Psoas muscle (tissue), 8 donors: ENCODE data around the gene RFX2. TPM values are rescaled to one million over a fixed set of nuclear protein-coding genes. Genes with fewer than 3 reads are reported as not detected.

Source experiments
- ATAC-seq, 4 donors: fragments of 200-7000 bp; cut with Tn5 transposase; one replicate each; pipeline ENCODE4 v1.9.1; 2020; ENCODE audit warnings: moderate library complexity in 3 of 4, mild to moderate bottlenecking in 2 of 4
- DNase-seq, 2 donors: peaks; one replicate each; pipeline ENCODE4 v3.0.0-alpha.2; 2020
- H3K27ac ChIP-seq: fragments of 200-600 bp; one replicate; pipeline ENCODE4 v1.8.0; 2022
- H3K27me3 ChIP-seq, 3 donors: fragments of 200-600 bp in 1 of 3; one replicate each; pipeline versions ENCODE4 v1.6.1 to v1.8.0; 2013 to 2022; ENCODE audit warnings: low read length in 2 of 3, mild to moderate bottlenecking in 2 of 3, moderate library complexity in 1 of 3; ENCODE audit not compliant: insufficient read depth in 3 of 3
- H3K36me3 ChIP-seq, 2 donors: fragments of 200-600 bp in 1 of 2; one replicate each; pipeline versions ENCODE4 v1.6.1 to v1.8.0; 2013 to 2022; ENCODE audit warnings: low read depth in 1 of 2, mild to moderate bottlenecking in 1 of 2, moderate library complexity in 1 of 2; ENCODE audit not compliant: insufficient read depth in 1 of 2
- H3K4me1 ChIP-seq: fragments of 200-600 bp; one replicate; pipeline ENCODE4 v1.8.0; 2022
- H3K4me3 ChIP-seq: fragments of 200-600 bp; one replicate; pipeline ENCODE4 v1.8.0; 2022; ENCODE audit warnings: mild to moderate bottlenecking
- H3K9me3 ChIP-seq: fragments of 200-600 bp; one replicate; pipeline ENCODE4 v1.8.0; 2022
- WGBS, 3 donors: extraction: QIAGEN DNeasy Blood & Tissue Kit; methylation state at CpG; one replicate each; pipeline versions ENCODE4 v1.1.6 to v1.1.7; 2013; 5-methylcytosine and 5-hydroxymethylcytosine counted together
- intact Hi-C, 2 donors: fragments of 100-400 bp; cut with DNase I; formaldehyde crosslinking; loops; one replicate each; pipeline versions ENCODE4 v1.11.0 to v1.14.2; 2022
- polyA plus RNA-seq, 3 donors: library from polyadenylated mRNA; stranded (reverse); fragments of 200-250 nt; gene quantifications; one replicate each; pipeline ENCODE4 v1.2.3, GENCODE V29; 2013
- total RNA-seq, 4 donors: library from RNA; stranded (reverse); fragmentation: NEBNext Ultra II Directional in 2 of 4; extraction: Animal tissue kit (Norgen Biotek cat#: 25700) in 2 of 4; gene quantifications; one replicate each; pipeline versions ENCODE4 v1.2.1 to v1.2.4, GENCODE V29; 2021 to 2023
- TF ChIP-seq, protein P1 (sequence below): fragments of 200-600 bp; IDR thresholded peaks from one replicate; pipeline ENCODE4 v1.8.0; 2022; ENCODE audit warnings: antibody characterized with exemption
- donor health status: healthy with polysubstance abuse.
- donor health status: DM: no; HTN: no; CAD: no; lungs with moderate emphysema.
- donor health status: Bipolar disorder and iron deficiency.
- donor health status: healthy.
- donor health status: DM: yes; HTN: yes; CAD: no.
- donor health status: DM: no; HTN: no; CAD: no.
- donor health status: DM: no; HTN: no; CAD: no.
- donor health status: DM: yes; HTN: yes; CAD: no.

Gene RFX2
- total and polyA plus RNA-seq, 7 donors: 0.58 to 2.1 (median 1.0) TPM

DNA sequence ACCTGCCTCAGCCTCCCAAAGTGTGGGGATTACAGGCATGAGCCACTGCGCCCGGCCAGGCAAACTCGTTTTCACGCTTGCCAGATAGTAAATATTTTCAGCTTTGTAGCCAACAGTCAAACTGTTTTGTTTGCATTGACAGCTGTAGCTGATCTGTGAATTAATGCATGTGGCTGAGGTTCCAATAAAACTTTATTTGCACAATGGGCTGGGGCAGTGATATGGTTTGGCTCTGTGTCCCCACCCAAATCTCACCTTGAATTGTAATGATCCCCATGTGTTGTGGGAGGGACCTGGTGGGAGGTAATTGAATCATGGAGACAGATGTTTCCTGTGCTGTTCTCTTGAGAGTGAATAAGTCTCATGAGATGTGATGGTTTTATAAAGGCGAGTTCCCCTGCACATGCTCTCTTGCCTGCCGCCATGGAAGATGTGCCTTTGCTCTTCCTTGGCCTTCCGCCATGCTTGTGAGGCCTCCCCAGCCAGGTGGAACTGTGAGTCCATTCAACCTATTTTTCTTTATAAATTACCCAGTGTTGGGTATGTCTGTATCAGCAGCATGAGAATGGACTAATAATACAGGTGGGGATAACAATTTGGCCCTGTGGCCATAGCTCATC, 110.0 kb downstream of the RFX2 start:
- intact Hi-C loops: no loop called here
- WGBS, 3 donors: 90 to 94% (median 90%) methylated on average over 7 of the region's 7 CpGs

DNA sequence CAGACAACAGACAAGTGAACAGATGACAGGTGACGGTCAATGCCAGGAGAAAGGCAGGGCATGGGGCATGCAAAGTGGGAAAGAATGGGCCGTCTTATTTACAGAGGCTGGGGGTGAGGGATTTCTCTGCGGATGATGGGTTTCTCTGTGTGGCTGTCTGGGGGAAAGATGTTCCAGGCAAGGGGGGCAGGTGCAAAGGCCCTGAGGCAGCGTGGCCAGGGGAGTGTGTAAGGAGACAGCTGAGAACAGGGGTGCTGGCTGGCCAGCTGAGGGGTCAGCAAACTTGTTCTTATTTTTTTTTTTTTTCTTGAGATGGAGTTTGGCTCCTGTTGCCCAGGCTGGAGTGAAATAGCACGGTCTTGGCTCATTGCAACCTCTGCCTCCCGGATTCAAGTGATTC, 110.6 kb downstream of the RFX2 start:
- TF ChIP-seq, protein P1, sequence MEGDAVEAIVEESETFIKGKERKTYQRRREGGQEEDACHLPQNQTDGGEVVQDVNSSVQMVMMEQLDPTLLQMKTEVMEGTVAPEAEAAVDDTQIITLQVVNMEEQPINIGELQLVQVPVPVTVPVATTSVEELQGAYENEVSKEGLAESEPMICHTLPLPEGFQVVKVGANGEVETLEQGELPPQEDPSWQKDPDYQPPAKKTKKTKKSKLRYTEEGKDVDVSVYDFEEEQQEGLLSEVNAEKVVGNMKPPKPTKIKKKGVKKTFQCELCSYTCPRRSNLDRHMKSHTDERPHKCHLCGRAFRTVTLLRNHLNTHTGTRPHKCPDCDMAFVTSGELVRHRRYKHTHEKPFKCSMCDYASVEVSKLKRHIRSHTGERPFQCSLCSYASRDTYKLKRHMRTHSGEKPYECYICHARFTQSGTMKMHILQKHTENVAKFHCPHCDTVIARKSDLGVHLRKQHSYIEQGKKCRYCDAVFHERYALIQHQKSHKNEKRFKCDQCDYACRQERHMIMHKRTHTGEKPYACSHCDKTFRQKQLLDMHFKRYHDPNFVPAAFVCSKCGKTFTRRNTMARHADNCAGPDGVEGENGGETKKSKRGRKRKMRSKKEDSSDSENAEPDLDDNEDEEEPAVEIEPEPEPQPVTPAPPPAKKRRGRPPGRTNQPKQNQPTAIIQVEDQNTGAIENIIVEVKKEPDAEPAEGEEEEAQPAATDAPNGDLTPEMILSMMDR: no peak
- DNase-seq: no peak
- H3K4me3 ChIP-seq: no peak overlapping the region
- peaks cover 0 to under 1% (median 0%) of the 10 kb centered on the region in 3 donors for H3K27me3 ChIP-seq
- intact Hi-C loops: no loop called here
- no peak for ATAC-seq
- WGBS, 3 donors: 96 to 98% (median 97%) methylated on average over 6 of the region's 6 CpGs
- H3K4me1 ChIP-seq: no peaks in the 10 kb centered on the region
- H3K27ac ChIP-seq: no peak overlapping the region
- H3K9me3 ChIP-seq: no peaks in the 10 kb centered on the region
- no peaks in the 10 kb centered on the region for H3K36me3 ChIP-seq

More for the DNA sequence above, 110.0 kb downstream of the RFX2 start:
- TF ChIP-seq, protein P1: no peak
- Histone ChIP-seq H3K4me3 (no peak overlapping the region), H3K9me3 (no peaks in the 10 kb centered on the region), H3K27ac (no peak overlapping the region), H3K27me3 (no peaks in the 10 kb centered on the region), H3K36me3 (no peaks in the 10 kb centered on the region), H3K4me1 (no peaks in the 10 kb centered on the region)
- ATAC-seq: no peak
- no peak for DNase-seq

DNA sequence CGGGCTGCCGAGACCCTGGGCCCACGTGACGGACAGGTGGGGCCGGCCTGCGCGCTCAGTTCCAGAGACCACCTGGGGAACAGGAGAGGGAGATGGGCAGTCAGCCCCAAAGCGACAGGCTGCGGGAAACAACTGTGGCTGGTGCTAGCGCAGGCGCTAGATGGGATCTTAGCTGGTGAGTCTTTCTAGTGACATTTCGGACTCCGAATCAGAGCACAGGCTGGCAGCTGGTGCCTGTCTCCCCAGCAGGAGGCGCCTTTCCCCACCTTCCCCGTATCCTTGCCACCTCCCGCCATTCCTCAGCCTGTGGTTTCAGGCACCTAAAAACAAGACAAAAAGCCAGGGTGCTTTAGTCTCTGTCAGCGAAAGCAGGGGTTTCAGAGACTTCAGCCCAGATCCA, 112.9 kb downstream of the RFX2 start:
- H3K4me3 ChIP-seq: no peak overlapping the region
- DNase-seq (no peak), ATAC-seq (no peak)
- H3K36me3 ChIP-seq: no peaks in the 10 kb centered on the region
- H3K9me3 ChIP-seq: no peaks in the 10 kb centered on the region
- H3K27me3 ChIP-seq: peaks cover 0 to 6% (median 1%) of the 10 kb centered on the region in 3 donors
- WGBS, 3 donors: 81 to 90% (median 88%) methylated on average over 16 to 17 of the region's 17 CpGs
- H3K27ac ChIP-seq: no peak overlapping the region
- TF ChIP-seq, protein P1: no peak
- intact Hi-C loops: no loop called here
- peaks cover 9% of the 10 kb centered on the region for H3K4me1 ChIP-seq

DNA sequence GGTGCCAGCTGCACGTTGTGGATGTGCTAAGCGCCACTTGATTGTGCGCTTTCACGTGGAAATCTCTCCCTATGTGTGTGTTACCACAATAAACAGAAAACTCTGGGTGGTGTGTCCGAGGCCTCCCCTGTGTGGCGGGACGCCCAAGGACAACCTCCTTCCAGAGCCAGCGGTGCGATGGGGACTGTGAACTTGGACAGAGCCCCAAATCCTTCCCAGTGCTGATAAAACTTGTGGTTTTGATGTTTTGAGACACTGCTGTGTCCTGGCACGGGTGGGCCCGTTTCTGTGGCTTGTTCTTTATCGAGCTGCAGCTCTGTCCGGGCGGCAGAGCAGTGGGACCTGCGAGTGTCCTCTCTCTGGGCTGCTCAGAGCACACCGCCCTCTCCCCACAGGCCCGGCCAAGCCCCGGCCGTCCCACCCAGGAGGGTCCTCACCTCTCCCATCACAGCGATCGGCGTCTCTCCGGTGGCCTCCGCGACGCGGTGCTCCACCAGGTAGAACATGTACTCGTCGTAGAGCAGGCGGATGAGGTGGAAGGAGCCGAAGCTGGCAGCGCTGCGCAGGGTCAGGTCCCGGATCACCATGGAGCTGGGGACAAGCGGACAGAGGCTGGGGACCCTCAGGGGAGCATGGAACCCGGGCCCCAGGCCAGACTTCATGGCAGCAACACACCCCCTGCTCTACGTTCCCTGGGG, 113.5 kb downstream of the RFX2 start:
- DNase-seq (no peak), ATAC-seq (no peak)
- no peak overlapping the region for H3K27ac ChIP-seq
- no peaks in the 10 kb centered on the region for H3K9me3 ChIP-seq
- H3K27me3 ChIP-seq: peaks cover 0 to 6% (median 1%) of the 10 kb centered on the region in 3 donors
- H3K36me3 ChIP-seq: no peaks in the 10 kb centered on the region
- TF ChIP-seq, protein P1: no peak
- WGBS, 3 donors: 92 to 93% (median 93%) methylated on average over 37 of the region's 37 CpGs
- H3K4me1 ChIP-seq: peaks cover 9% of the 10 kb centered on the region
- H3K4me3 ChIP-seq: no peak overlapping the region
- intact Hi-C loops: no loop called here
